ACC112 (cell line): ENCODE data around the gene MEI1.
"Not testable (repeated sequence)": the region's sequence is repeated elsewhere in the genome, so short reads cannot be mapped to it uniquely, and the experiment has no call there.

Experiments used
- H2AFZ ChIP-seq: fragments of 200-600 bp; sonication (generic); one replicate; pipeline ENCODE4 v1.6.0; 2017; ENCODE audit warnings: antibody characterized with exemption, low read length; ENCODE audit not compliant: unreplicated experiment
- H3K27ac ChIP-seq: fragments of 200-600 bp; sonication (generic); 2 replicates; pipeline ENCODE4 v1.5.1; 2014; ENCODE audit warnings: low read depth, mild to moderate bottlenecking, antibody characterized with exemption, low read length, moderate library complexity
- H3K27me3 ChIP-seq: fragments of 200-600 bp; sonication (generic); 2 replicates; pipeline ENCODE4 v1.6.1; 2014; ENCODE audit warnings: mild to moderate bottlenecking, antibody characterized with exemption, low read length, moderate library complexity, mixed read lengths; ENCODE audit not compliant: insufficient read depth
- H3K36me3 ChIP-seq: fragments of 200-600 bp; sonication (generic); 2 replicates; pipeline ENCODE4 v1.6.1; 2016; ENCODE audit warnings: mild to moderate bottlenecking, antibody characterized with exemption, low read length, moderate library complexity, mixed read lengths; ENCODE audit not compliant: insufficient read depth
- H3K4me1 ChIP-seq: fragments of 200-600 bp; sonication (generic); one replicate; pipeline ENCODE4 v1.6.1; 2016; ENCODE audit warnings: low read length, mixed read lengths; ENCODE audit not compliant: insufficient read depth, unreplicated experiment, control insufficient read depth
- H3K4me3 ChIP-seq: fragments of 200-600 bp; sonication (generic); 2 replicates; pipeline ENCODE4 v1.5.1; 2014; ENCODE audit warnings: mild to moderate bottlenecking, low read depth, low read length
- H3K79me2 ChIP-seq: fragments of 200-600 bp; sonication (generic); one replicate; pipeline ENCODE4 v1.6.0; 2016; ENCODE audit warnings: low read length; ENCODE audit not compliant: control insufficient read depth, unreplicated experiment, insufficient read depth

MEI1 gene

GRCh38 chr22:41696703-41697102 lies 2.6 kb upstream of the MEI1 start:
- Histone ChIP-seq H3K36me3 (no peaks in the 10 kb centered on the region), H2AFZ (no peak overlapping the region), H3K4me1 (no peaks in the 10 kb centered on the region), H3K27me3 (no peaks in the 10 kb centered on the region), H3K27ac (no peak overlapping the region), H3K79me2 (no peaks in the 10 kb centered on the region), H3K4me3 (no peak overlapping the region)

GRCh38 chr22:41697126-41697775 lies 2.1 kb upstream of the MEI1 start:
- H3K27ac ChIP-seq, result no peak overlapping the region
- H3K4me1 ChIP-seq, result no peaks in the 10 kb centered on the region
- no peak overlapping the region for H3K4me3 ChIP-seq
- no peaks in the 10 kb centered on the region for H3K27me3 ChIP-seq
- no peaks in the 10 kb centered on the region for H3K36me3 ChIP-seq
- no peak overlapping the region for H2AFZ ChIP-seq
- no peaks in the 10 kb centered on the region for H3K79me2 ChIP-seq

GRCh38 chr22:41700108-41700364 lies 733 bp downstream of the MEI1 start:
- no peak overlapping the region for H2AFZ ChIP-seq
- no peaks in the 10 kb centered on the region for H3K79me2 ChIP-seq
- H3K27ac ChIP-seq, result no peak overlapping the region
- H3K27me3 ChIP-seq, result no peaks in the 10 kb centered on the region
- H3K4me1 ChIP-seq, result no peaks in the 10 kb centered on the region
- H3K36me3 ChIP-seq, result no peaks in the 10 kb centered on the region
- no peak overlapping the region for H3K4me3 ChIP-seq

GRCh38 chr22:41702763-41703162 lies 3.5 kb downstream of the MEI1 start:
- no peak overlapping the region for H3K4me3 ChIP-seq
- no peak overlapping the region for H2AFZ ChIP-seq
- H3K79me2 ChIP-seq, result no peaks in the 10 kb centered on the region
- H3K36me3 ChIP-seq, result no peaks in the 10 kb centered on the region
- no peaks in the 10 kb centered on the region for H3K4me1 ChIP-seq
- no peaks in the 10 kb centered on the region for H3K27me3 ChIP-seq
- H3K27ac ChIP-seq, result no peak overlapping the region

GRCh38 chr22:41709341-41709740 lies 10.0 kb downstream of the MEI1 start:
- H3K4me3 ChIP-seq, result no peak overlapping the region
- H3K36me3 ChIP-seq, result no peaks in the 10 kb centered on the region

GRCh38 chr22:41713004-41713403 lies 13.7 kb downstream of the MEI1 start:
- Histone ChIP-seq H3K36me3 (no peaks in the 10 kb centered on the region), H3K4me3 (no peak overlapping the region), H3K4me1 (no peaks in the 10 kb centered on the region), H2AFZ (no peak overlapping the region), H3K27ac (no peak overlapping the region), H3K79me2 (no peaks in the 10 kb centered on the region), H3K27me3 (no peaks in the 10 kb centered on the region)

More at GRCh38 chr22:41709341-41709740, 10.0 kb downstream of the MEI1 start:
- no peak overlapping the region for H2AFZ ChIP-seq
- H3K79me2 ChIP-seq, result no peaks in the 10 kb centered on the region
- H3K4me1 ChIP-seq, result no peaks in the 10 kb centered on the region
- H3K27me3 ChIP-seq, result no peaks in the 10 kb centered on the region
- no peak overlapping the region for H3K27ac ChIP-seq

GRCh38 chr22:41722496-41722895 lies 23.2 kb downstream of the MEI1 start:
- Histone ChIP-seq H3K4me1 (no peaks in the 10 kb centered on the region), H3K27me3 (no peaks in the 10 kb centered on the region), H2AFZ (no peak overlapping the region), H3K36me3 (no peaks in the 10 kb centered on the region), H3K4me3 (no peak overlapping the region), H3K27ac (no peak overlapping the region), H3K79me2 (no peaks in the 10 kb centered on the region)

- no peak overlapping the region for H2AFZ ChIP-seq
- H3K27me3 ChIP-seq, result no peaks in the 10 kb centered on the region
- no peak overlapping the region for H3K4me3 ChIP-seq
- H3K79me2 ChIP-seq, result no peaks in the 10 kb centered on the region
- no peaks in the 10 kb centered on the region for H3K4me1 ChIP-seq
- H3K27ac ChIP-seq, result no peak overlapping the region
- no peaks in the 10 kb centered on the region for H3K36me3 ChIP-seq
Measured at GRCh38 chr22:41725510-41726110, 26.3 kb downstream of the MEI1 start.

GRCh38 chr22:41731609-41732008 lies 32.3 kb downstream of the MEI1 start:
- Histone ChIP-seq H3K27me3 (no peaks in the 10 kb centered on the region), H3K4me1 (no peaks in the 10 kb centered on the region), H3K36me3 (no peaks in the 10 kb centered on the region), H2AFZ (no peak overlapping the region), H3K27ac (no peak overlapping the region), H3K79me2 (no peaks in the 10 kb centered on the region), H3K4me3 (no peak overlapping the region)

GRCh38 chr22:41732096-41732772 lies 32.9 kb downstream of the MEI1 start:
- Histone ChIP-seq H3K36me3 (no peaks in the 10 kb centered on the region), H3K4me3 (no peak overlapping the region), H3K79me2 (no peaks in the 10 kb centered on the region), H3K27me3 (no peaks in the 10 kb centered on the region), H3K27ac (no peak overlapping the region), H3K4me1 (no peaks in the 10 kb centered on the region), H2AFZ (no peak overlapping the region)

GRCh38 chr22:41733241-41733640 lies 33.9 kb downstream of the MEI1 start:
- H3K27ac ChIP-seq, H3K4me1 ChIP-seq, H3K79me2 ChIP-seq, H3K36me3 ChIP-seq, H2AFZ ChIP-seq, H3K27me3 ChIP-seq, H3K4me3 ChIP-seq: not testable (repeated sequence)
